OCI-LY1 (cell line): ENCODE data around the gene GALNT18.

Source experiments
- CTCF ChIP-seq: fragments of 200-600 bp; sonication (generic), shearing (Covaris generic); IDR thresholded peaks from 2 replicates; pipeline ENCODE4 v1.5.1; 2017; ENCODE audit warnings: mild to moderate bottlenecking, antibody characterized with exemption, low read length, moderate library complexity, mixed read lengths
- EZH2 ChIP-seq: fragments of 200-600 bp; sonication (generic), shearing (Covaris generic); IDR thresholded peaks from 2 replicates; pipeline ENCODE4 v1.8.0; 2017; ENCODE audit warnings: borderline replicate concordance, mixed run types, mild to moderate bottlenecking, antibody characterized with exemption, low read length, moderate library complexity, mixed read lengths

- no peak for TF ChIP-seq CTCF
- no peak for TF ChIP-seq EZH2
These were observed 308.4 kb downstream of the GALNT18 start for GRCh38 chr11:11313426-11313825.
